Keratinocyte (primary cell): Measurements from ENCODE around the gene TRIM67.

Source experiments
- EZH2 ChIP-seq: IDR thresholded peaks from one replicate; pipeline ENCODE4 v1.6.1; 2012; ENCODE audit warnings: inconsistent platforms, mild to moderate bottlenecking, low read length, moderate library complexity
- TF ChIP-seq, protein P1 (sequence below), 3 experiments: IDR thresholded peaks in 1 of 3; conservative IDR thresholded peaks in 1 of 3; optimal IDR thresholded peaks in 1 of 3; 2 replicates in 2 of 3; 3 replicates in 1 of 3; pipeline versions ENCODE3 to v1.5.1; 2011; ENCODE audit warnings: low read length in 3 of 3, mild to moderate bottlenecking in 3 of 3, moderate library complexity in 2 of 3, control low read depth in 1 of 3, inconsistent platforms in 1 of 3; ENCODE audit not compliant: insufficient read depth in 2 of 3; ENCODE audit errors: extremely low read depth in 1 of 3

GRCh38 chr1:231238298-231238697 lies 76.4 kb downstream of the TRIM67 start:
- TF ChIP-seq, protein P1, sequence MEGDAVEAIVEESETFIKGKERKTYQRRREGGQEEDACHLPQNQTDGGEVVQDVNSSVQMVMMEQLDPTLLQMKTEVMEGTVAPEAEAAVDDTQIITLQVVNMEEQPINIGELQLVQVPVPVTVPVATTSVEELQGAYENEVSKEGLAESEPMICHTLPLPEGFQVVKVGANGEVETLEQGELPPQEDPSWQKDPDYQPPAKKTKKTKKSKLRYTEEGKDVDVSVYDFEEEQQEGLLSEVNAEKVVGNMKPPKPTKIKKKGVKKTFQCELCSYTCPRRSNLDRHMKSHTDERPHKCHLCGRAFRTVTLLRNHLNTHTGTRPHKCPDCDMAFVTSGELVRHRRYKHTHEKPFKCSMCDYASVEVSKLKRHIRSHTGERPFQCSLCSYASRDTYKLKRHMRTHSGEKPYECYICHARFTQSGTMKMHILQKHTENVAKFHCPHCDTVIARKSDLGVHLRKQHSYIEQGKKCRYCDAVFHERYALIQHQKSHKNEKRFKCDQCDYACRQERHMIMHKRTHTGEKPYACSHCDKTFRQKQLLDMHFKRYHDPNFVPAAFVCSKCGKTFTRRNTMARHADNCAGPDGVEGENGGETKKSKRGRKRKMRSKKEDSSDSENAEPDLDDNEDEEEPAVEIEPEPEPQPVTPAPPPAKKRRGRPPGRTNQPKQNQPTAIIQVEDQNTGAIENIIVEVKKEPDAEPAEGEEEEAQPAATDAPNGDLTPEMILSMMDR (optimal IDR thresholded peaks at IDR 0.05 in 1 of 3, IDR thresholded peaks at IDR 0.05 in 1 of 3, conservative IDR thresholded peaks at IDR 0.05 in 1 of 3; ENCODE audit: extremely low read depth in 1 of 3, insufficient read depth in 2 of 3, low read length in 3 of 3), result no peak
- no peak for TF ChIP-seq EZH2
